Transverse colon (tissue), 4 donors: ENCODE data around the gene ISCA1. TPM values are rescaled to one million over a fixed set of nuclear protein-coding genes. Genes with fewer than 3 reads are reported as not detected.

Experiments used
- DNase-seq: peaks from one replicate; pipeline ENCODE4 v3.0.0-alpha.2; 2019
- H3K27ac ChIP-seq, 4 donors: fragments of 200-600 bp; sonication (generic); 2 replicates each; pipeline ENCODE4 v1.5.1; 2016 to 2018; ENCODE audit warnings: inconsistent platforms in 4 of 4
- H3K27me3 ChIP-seq: fragments of 200-600 bp; sonication (generic); 2 replicates; pipeline ENCODE4 v1.5.1; 2017; ENCODE audit warnings: inconsistent platforms
- H3K36me3 ChIP-seq, 4 donors: fragments of 200-600 bp; sonication (generic); 2 replicates each; pipeline ENCODE4 v1.5.1; 2017 to 2019; ENCODE audit warnings: inconsistent platforms in 4 of 4
- H3K4me1 ChIP-seq, 4 donors: fragments of 200-600 bp; sonication (generic); 2 replicates each; pipeline ENCODE4 v1.5.1; 2017 to 2020; ENCODE audit warnings: inconsistent platforms in 4 of 4
- H3K4me3 ChIP-seq, 4 donors: fragments of 200-600 bp; sonication (generic); 1 replicate in 1 of 4; 2 replicates in 3 of 4; pipeline versions ENCODE4 v1.5.1 to v1.6.1; 2017 to 2019; ENCODE audit warnings: inconsistent platforms in 4 of 4
- H3K9me3 ChIP-seq, 2 donors: fragments of 200-600 bp; sonication (generic); 2 replicates each; pipeline ENCODE4 v1.5.1; 2017 to 2019; ENCODE audit warnings: inconsistent platforms in 2 of 2
- EP300 ChIP-seq: sonication (generic); formaldehyde crosslinking; IDR thresholded peaks from one replicate; pipeline ENCODE4 v1.6.1; 2017; ENCODE audit warnings: antibody characterized with exemption, low read depth
- POLR2A ChIP-seq: fragments of 450-650 bp; IDR thresholded peaks from one replicate; pipeline ENCODE4 v1.6.1; 2016; ENCODE audit warnings: antibody characterized with exemption, mild to moderate bottlenecking, moderate library complexity
- POLR2AphosphoS5 ChIP-seq, 3 donors: sonication (generic); formaldehyde crosslinking; IDR thresholded peaks; one replicate each; pipeline ENCODE4 v1.6.1; 2016; ENCODE audit warnings: antibody characterized with exemption in 3 of 3
- WGBS, 2 donors: methylation state at CpG; one replicate each; pipeline ENCODE4 v1.1.5; 2018; ENCODE audit warnings: low coverage in 1 of 2; 5-methylcytosine and 5-hydroxymethylcytosine counted together
- in situ Hi-C, 4 donors: fragments of 200-750 bp; cut with MboI; loops; one replicate each; pipeline versions ENCODE4 v1.15.0 to v1.15.1; 2017; ENCODE audit warnings: low sequenced_read_pairs in 3 of 4, low pct_ligation_motif_present in 1 of 4, low pct_unique_long_range_greater_than_20kb in 1 of 4
- intact Hi-C: fragments of 100-400 bp; cut with DNase I; formaldehyde crosslinking; loops from one replicate; pipeline ENCODE4 v1.15.1; 2023; ENCODE audit warnings: low total_unique reads
- total RNA-seq, 4 donors: library from RNA; depleted of rRNA; stranded (reverse); fragments of >200 nt; gene quantifications; one replicate each; pipeline ENCODE4 v1.1.0, GENCODE V29; 2016
- TF ChIP-seq, protein P1 (sequence below), 5 experiments: fragments of 200-600 bp in 3 of 5; fragments of 450-650 bp in 2 of 5; sonication (generic) in 3 of 5; IDR thresholded peaks; 1 replicate in 2 of 5; 2 replicates in 3 of 5; pipeline ENCODE4 v1.5.1; 2016 to 2017; ENCODE audit warnings: antibody characterized with exemption in 5 of 5, inconsistent platforms in 3 of 5, mild to moderate bottlenecking in 2 of 5, moderate library complexity in 1 of 5

The ISCA1 gene
- total RNA-seq, 4 donors from 2014 or later: 2.2 to 38.4 (median 29.4) TPM

DNA sequence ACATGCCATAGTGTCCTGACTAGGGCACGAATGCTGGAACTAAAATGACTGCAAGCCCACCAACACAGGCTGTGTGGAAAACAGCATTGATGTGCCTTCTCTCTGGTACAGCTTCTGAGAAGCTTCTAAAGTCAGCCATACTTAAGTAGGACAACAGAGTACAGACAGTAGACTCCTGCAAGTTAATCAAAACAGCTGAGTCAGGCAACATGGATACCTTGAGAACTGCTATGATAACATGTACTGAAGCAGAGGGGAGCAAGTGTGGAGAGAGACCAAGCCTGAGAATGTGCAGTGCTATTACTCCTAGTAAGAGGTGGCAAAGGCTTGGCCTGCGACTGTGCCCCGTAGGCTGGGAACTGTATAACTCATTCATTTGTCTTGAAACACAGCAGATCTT, 2.5 kb downstream of the ISCA1 start:
- in situ Hi-C loops (loop anchor here in 1 of 4 donors (25.0 kb wide), 1 partner anchor 343 kb away; the partner anchor contains the start of gene NAA35), intact Hi-C loops (no loop called here)

GRCh38 chr9:86277072-86277471, 5.3 kb downstream of the ISCA1 start:
- no peak overlapping the region for H3K4me3 ChIP-seq
- peaks cover 14 to 46% (median 17%) of the 10 kb centered on the region in 4 donors for H3K4me1 ChIP-seq
- in situ Hi-C loops (loop anchor here in 1 of 4 donors (25.0 kb wide), 1 partner anchor 340 kb away; the partner anchor contains the start of gene NAA35), intact Hi-C loops (no loop called here)
- H3K36me3 ChIP-seq: peaks cover 0 to 13% (median 4%) of the 10 kb centered on the region in 4 donors
- no peaks in the 10 kb centered on the region for H3K9me3 ChIP-seq
- 50 to 75% methylated on average over 1 of the region's 1 CpG for WGBS, 2 donors
- no peaks in the 10 kb centered on the region for H3K27me3 ChIP-seq
- TF ChIP-seq POLR2A (no peak), EP300 (no peak), POLR2AphosphoS5 (IDR thresholded peaks at IDR 0.05) (no peak)
- TF ChIP-seq, protein P1, sequence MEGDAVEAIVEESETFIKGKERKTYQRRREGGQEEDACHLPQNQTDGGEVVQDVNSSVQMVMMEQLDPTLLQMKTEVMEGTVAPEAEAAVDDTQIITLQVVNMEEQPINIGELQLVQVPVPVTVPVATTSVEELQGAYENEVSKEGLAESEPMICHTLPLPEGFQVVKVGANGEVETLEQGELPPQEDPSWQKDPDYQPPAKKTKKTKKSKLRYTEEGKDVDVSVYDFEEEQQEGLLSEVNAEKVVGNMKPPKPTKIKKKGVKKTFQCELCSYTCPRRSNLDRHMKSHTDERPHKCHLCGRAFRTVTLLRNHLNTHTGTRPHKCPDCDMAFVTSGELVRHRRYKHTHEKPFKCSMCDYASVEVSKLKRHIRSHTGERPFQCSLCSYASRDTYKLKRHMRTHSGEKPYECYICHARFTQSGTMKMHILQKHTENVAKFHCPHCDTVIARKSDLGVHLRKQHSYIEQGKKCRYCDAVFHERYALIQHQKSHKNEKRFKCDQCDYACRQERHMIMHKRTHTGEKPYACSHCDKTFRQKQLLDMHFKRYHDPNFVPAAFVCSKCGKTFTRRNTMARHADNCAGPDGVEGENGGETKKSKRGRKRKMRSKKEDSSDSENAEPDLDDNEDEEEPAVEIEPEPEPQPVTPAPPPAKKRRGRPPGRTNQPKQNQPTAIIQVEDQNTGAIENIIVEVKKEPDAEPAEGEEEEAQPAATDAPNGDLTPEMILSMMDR (IDR thresholded peaks at IDR 0.05): no peak
- H3K27ac ChIP-seq: no peak overlapping the region
- no peak for DNase-seq

More for the DNA sequence above, 2.5 kb downstream of the ISCA1 start:
- Histone ChIP-seq H3K4me1 (peaks cover 20 to 40% (median 22%) of the 10 kb centered on the region in 4 donors), H3K4me3 (no peak overlapping the region), H3K9me3 (no peaks in the 10 kb centered on the region), H3K27me3 (no peaks in the 10 kb centered on the region), H3K36me3 (no peaks in the 10 kb centered on the region), H3K27ac (no peak overlapping the region)
- 93% methylated on average over 3 of the region's 3 CpGs; no CpG with 5 or more reads in 1 of the 2 donors for WGBS, 2 donors
- no peak for DNase-seq
- TF ChIP-seq, protein P1 (IDR thresholded peaks at IDR 0.05): no peak
- no peak for TF ChIP-seq POLR2AphosphoS5 (IDR thresholded peaks at IDR 0.05)
- TF ChIP-seq EP300: no peak
- TF ChIP-seq POLR2A: no peak

DNA sequence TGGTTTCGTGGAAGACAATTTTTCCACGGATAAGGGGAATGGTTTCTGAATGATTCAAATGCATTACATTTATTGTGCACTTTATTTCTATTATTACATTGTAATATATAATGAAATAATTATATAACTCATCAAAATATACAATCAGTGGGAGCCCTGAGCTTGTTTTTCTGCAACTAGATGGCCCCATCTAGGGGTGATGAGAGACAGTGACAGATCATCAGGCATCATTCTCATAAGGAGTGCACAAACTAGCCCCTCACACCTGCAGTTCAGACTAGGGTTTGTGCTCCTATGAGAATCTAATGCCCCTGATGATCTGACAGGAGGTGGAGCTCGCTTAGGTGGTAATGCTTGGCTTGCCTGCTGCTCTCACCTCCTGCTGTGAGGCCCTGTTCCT, 6.4 kb downstream of the ISCA1 start:
- TF ChIP-seq, protein P1 (IDR thresholded peaks at IDR 0.05): no peak
- TF ChIP-seq POLR2A (no peak), EP300 (no peak)
- intact Hi-C loops: no loop called here
- no peak overlapping the region for H3K4me3 ChIP-seq
- no peak for DNase-seq
- in situ Hi-C loops: loop anchor here in 1 of 4 donors (25.0 kb wide), 1 partner anchor 339 kb away; the partner anchor contains the start of gene NAA35
- peaks cover 10 to 41% (median 14%) of the 10 kb centered on the region in 4 donors for H3K4me1 ChIP-seq
- no peak overlapping the region for H3K27ac ChIP-seq
- 86 to 88% methylated on average over 2 to 3 of the region's 3 CpGs for WGBS, 2 donors
- no peaks in the 10 kb centered on the region for H3K9me3 ChIP-seq
- no peaks in the 10 kb centered on the region for H3K27me3 ChIP-seq
- peaks cover 0 to 21% (median 9%) of the 10 kb centered on the region in 4 donors for H3K36me3 ChIP-seq

GRCh38 chr9:86274821-86275643, 7.3 kb downstream of the ISCA1 start:
- peaks cover 4 to 34% (median 7%) of the 10 kb centered on the region in 4 donors for H3K4me1 ChIP-seq
- intact Hi-C loops: no loop called here

More at GRCh38 chr9:86274821-86275643, 7.3 kb downstream of the ISCA1 start:
- Histone ChIP-seq H3K27ac (no peak overlapping the region), H3K4me3 (no peak overlapping the region), H3K36me3 (peaks cover 0 to 22% (median 10%) of the 10 kb centered on the region in 4 donors), H3K9me3 (no peaks in the 10 kb centered on the region), H3K27me3 (no peaks in the 10 kb centered on the region)
- TF ChIP-seq EP300 (no peak), POLR2AphosphoS5 (IDR thresholded peaks at IDR 0.05) (no peak), POLR2A (no peak)
- TF ChIP-seq, protein P1 (IDR thresholded peaks at IDR 0.05): no peak
- 81 to 92% methylated on average over 2 to 7 of the region's 7 CpGs for WGBS, 2 donors
- in situ Hi-C loops: loop anchor here in 1 of 4 donors (25.0 kb wide), 1 partner anchor 338 kb away; the partner anchor contains the start of gene NAA35
- DNase-seq: no peak
